SK-N-SH (cell line): Measurements from ENCODE around the gene XRN2.

ENCODE experiments used
- CTCF ChIP-seq: fragments of 200-600 bp; sonication (generic); IDR thresholded peaks from 2 replicates; pipeline ENCODE4 v1.6.1; 2017; ENCODE audit warnings: antibody characterized with exemption, mild to moderate bottlenecking, moderate library complexity
- MEF2A ChIP-seq: IDR thresholded peaks from 2 replicates; pipeline ENCODE4 v1.4.0; 2012; ENCODE audit warnings: low read depth, borderline replicate concordance
- PBX3 ChIP-seq: IDR thresholded peaks from 2 replicates; pipeline ENCODE4; 2012
- RAD21 ChIP-seq: IDR thresholded peaks from 2 replicates; pipeline ENCODE4 v1.6.1; 2012; ENCODE audit warnings: mild to moderate bottlenecking, low read length

- TF ChIP-seq PBX3 (no peak), RAD21 (no peak), MEF2A (no peak), CTCF (no peak)
Measured at GRCh38 chr20:21381619-21382018, 78.5 kb downstream of the XRN2 start.
